Astrocyte (in vitro differentiated cells and primary cell): Measurements from ENCODE around the gene MCF2L2.

ENCODE experiments used
- CTCF ChIP-seq: IDR thresholded peaks from 2 replicates; pipeline ENCODE4 v1.5.1; 2011; ENCODE audit warnings: low read depth, mild to moderate bottlenecking, inconsistent platforms, low read length, moderate library complexity; ENCODE audit not compliant: insufficient read depth
- EZH2 ChIP-seq: IDR thresholded peaks from 2 replicates; pipeline ENCODE4 v1.6.1; 2012; ENCODE audit warnings: mild to moderate bottlenecking, low read length, inconsistent platforms; ENCODE audit not compliant: insufficient read depth

- TF ChIP-seq CTCF (no peak), EZH2 (no peak)
Observed at GRCh38 chr3:183217548-183218332, 210.7 kb downstream of the MCF2L2 start.
